HG03565 (cell line): ENCODE data around the gene UNCX.

Experiments used
- ATAC-seq: cut with Tn5 transposase; IDR thresholded peaks from one replicate; pipeline ENCODE4 v1.9.1; 2021; ENCODE audit warnings: mild to moderate bottlenecking, moderate library complexity; ENCODE audit not compliant: unreplicated experiment

Gene UNCX

DNA sequence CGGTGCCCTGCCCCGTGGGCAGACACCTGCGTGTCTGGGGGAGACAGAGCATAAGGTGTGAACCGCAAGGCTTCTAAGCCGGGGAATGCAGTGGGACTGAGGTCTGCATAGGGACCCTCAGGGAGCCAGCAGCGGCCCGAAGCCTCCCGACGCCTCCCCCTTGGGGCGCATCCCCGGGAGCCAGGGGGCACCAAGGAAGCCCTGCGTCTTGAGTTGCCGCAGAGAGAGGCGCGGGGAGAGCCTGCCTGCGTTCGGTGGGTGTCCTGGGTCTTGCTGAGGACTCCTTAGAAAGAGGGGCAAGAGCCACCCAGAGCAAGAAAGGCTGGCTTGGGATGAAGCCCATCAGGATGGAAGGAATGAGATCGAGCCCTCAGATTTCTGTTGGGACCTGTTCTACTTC, 18.2 kb upstream of the UNCX start:
- ATAC-seq: no peak

GRCh38 chr7:1218541-1219165, 14.0 kb upstream of the UNCX start:
- ATAC-seq: no peak

- ATAC-seq: no peak
Measured at GRCh38 chr7:1219498-1219897, 13.2 kb upstream of the UNCX start.

- ATAC-seq: no peak
Measured at GRCh38 chr7:1220000-1220726, 12.5 kb upstream of the UNCX start.

DNA sequence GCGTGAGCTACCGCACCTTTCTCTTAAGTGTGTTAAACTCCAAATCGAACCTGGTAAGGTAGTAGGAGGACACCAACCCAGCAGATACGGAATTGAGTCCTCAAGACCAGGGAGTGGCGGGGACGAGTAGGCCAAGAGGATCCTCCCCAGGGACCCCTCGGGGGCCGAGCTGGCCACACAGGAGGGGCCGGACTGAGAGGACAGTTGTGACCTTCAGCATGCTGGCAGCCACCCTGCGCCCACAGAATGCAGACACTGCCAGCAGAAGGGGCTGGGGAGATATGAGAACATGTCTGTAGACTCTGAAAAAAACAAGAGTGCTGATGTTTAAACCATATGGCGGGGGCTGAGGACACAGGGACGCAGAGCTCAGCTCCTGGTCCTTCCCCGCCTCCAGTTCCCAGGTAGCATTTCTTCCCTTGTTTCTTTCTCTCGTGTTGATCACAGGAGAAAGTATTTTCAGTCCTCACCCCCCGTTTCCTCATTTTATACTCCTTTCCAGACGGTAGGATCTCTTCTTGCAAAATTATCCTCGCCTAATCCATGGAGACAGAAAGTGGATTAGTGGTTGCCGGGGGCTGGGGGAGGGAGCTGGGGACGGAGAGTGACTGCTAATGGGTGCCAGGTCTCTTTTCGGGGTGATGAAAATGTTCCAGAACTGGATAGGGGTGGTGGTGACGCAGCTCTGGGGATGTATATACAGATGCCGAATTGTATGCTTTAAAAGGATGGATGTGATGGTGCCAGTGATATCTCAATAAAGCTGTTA, 11.5 kb upstream of the UNCX start:
- no peak for ATAC-seq

GRCh38 chr7:1223196-1223981, 9.3 kb upstream of the UNCX start:
- no peak for ATAC-seq

GRCh38 chr7:1224086-1224716, 8.5 kb upstream of the UNCX start:
- no peak for ATAC-seq

DNA sequence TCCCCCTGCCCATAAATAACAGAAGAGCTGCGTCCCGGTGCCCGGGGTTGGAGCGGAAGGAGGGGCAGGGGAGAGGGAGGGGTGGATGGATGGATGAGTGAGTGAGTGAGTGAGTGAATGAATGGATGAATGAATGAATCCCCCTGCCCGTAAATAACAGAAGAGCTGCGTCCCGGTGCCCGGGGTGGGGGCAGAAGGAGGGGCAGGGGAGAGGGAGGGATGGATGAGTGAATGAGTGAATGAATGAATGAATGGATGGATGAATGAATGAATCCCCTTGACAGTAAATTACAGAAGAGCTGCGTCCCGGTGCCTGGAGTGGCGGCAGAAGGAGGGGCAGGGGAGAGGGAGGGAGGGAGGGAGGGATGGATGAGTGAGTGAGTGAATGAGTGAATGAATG, 7.6 kb upstream of the UNCX start:
- ATAC-seq: no peak

DNA sequence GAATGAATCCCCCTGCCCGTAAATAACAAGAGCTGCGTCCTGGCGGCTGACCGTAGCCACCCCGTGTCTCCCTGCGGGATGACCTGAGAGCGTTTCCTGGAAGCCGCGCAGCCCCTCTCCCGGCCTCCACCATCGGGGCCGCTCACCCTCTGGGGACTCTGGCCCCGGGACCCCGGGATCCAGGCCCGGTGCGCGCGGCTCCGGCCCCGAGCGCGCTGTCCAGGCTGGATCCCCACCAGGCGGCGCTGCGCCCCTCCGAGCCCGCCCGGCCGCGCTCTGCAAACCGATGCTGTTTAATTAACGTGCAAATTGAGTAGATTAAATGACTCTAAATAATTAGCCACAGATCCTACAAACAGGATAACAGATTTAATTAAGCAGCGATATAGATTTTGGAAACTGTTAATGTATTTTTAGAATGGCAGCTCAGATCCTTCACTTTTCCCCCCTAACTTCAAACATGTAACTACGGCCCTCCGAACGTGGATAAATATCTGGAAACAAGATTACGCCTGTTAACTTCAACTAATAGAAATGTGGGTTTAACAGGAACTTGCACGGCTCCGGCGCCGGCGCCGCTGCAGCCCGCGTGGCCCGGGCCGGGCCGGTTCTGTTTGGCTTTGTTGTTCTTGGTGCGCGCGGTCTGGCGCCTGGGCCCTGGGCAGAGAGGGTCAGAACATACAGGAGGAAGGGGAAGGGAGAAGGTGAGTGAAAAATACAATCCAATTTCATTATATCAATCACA, 7.1 kb upstream of the UNCX start:
- ATAC-seq: no peak

DNA sequence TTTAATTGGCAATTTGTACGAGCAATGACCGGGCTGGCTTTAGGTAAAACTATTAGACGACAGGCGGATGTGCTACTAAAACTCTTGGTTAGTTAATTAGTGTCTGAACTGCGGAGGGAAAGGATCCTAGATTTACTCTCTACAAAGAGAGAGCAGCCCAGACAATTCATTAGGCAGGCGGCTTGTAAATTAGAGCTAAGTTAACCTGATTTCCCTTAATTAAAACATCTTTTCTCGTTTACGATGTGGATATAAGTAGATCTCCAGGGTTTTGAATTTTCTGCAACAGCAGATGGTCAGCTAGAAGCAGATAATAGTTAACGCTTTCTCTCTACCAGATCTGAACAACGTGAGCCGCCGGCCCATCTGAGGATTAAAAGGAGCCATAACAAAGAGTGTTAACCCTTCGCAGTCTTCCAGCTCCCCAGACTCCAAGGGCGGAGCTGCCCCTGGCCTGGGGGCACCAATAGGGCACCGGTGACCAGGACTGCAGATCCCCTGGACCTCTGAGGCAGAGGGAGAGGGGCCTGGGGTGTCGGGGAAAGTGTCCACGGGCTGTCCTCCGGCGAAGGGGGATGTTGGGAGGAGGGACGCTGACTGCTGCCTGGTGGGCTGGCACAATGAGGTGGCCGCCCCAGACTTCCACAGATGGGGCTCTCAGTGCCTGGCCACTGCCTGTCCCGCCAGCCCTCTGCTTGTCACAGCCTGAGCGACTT, 6.3 kb upstream of the UNCX start:
- ATAC-seq: no peak

DNA sequence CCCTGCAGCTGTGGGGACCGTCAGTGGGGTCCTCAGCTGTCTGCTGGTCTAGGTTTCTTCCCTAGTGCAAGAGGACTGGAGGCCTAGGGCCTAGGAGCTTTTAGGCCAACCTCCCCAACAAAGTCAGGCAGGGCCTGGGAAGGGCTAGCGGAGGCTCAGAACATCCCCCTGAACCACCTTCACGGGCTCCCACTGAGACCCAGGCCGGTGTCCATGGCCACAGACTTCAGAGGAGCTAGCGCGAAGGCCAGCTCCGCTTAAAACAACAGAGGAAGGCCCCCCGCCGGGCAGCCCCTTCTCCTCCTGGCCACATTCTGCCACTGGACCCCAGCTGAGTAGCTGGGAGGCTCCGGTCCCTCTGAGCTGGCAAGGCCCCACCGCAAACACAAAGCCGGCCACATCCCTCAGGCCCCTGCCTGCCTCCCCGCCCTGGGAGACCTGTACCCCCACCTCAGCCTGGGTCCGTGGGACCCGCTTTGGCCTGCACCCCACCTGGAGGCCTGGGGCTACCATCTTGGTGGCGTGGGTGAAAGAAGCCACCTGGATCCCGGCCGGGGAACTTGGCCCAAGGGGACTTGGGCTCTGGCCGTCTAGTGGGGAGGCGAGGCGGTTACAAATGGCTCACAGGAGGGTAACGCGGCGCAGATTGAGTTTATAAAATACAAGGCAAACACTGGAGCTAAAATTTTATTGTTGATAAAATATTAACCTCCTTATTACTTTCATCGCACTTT, 5.4 kb upstream of the UNCX start:
- no peak for ATAC-seq

- ATAC-seq: no peak
Measured at GRCh38 chr7:1227814-1228544, 4.7 kb upstream of the UNCX start.

DNA sequence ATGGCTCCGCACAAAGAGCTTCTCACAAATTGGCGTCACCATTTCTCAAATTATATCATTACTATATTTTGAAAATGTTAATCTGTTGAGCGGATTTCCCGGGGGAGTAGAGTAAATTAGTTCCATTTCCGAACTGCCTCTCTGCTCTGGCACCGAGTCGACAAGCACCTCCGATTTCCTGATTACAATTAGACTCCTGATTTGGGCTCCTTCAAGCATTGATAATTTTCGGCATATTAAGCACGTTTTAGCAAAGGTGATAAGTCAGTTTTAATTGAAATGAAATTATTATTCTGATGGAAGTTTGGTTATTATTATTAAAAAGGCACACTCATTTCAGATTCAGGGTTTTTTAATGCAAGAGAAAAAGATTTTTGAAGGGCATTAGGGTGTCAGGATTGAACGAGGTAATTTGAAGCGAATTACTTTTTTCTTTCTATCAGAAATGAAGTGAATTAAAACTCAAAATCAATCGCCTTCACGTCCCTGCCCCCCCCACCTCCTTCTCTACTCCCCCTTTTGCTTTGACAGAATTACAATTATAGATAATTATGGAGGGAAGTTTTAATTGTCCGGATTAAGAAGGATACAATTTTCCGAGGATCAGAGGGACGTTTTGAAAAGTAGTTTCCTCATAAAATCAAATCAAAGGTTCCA, 4.0 kb upstream of the UNCX start:
- no peak for ATAC-seq

- ATAC-seq: no peak
Measured at GRCh38 chr7:1229202-1229947, 3.3 kb upstream of the UNCX start.

GRCh38 chr7:1229956-1230355, 2.7 kb upstream of the UNCX start:
- no peak for ATAC-seq

DNA sequence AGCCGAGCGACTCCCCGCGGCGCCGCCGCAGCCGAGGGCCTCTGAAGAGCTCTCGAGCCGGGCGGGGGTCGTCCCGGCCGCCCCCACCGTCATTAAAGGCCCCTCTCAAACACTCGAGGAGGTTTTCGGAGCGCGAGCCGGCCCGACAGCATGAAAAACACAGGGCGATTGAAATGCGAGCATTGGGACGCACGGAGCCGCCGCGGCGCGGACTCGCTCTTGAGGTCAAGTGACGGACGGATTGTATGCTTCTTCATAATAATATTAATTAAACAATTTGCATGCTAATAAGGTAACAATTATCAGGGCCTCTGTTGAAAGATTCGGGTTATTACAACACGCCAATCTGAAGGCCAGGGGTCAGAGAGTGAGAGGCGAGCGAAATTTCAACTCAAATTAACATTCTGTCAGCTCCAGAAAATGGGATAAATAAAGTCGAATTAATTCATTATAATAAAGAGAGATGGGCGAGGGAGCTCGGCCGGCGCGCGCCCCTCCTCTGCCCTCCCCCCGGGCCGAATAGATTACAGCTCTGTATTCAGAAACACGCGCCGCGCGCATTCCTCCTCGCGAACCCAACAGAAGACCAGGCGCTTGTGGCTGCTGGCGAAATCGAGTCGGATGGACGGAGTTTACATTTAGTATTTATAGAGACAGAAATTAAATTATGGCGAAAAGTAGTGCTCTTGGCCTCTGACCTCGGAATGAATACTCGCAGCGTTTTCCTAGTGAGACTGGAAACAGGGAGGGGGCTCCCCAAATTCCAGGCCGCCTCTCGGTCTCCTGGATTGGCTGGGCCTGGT, 2.1 kb upstream of the UNCX start:
- no peak for ATAC-seq
